IMR-90 (cell line): ENCODE data around the gene MBD3L5.
"Not testable (repeated sequence)": the region's sequence is repeated elsewhere in the genome, so short reads cannot be mapped to it uniquely, and the experiment has no call there.

Experiments
- MAZ ChIP-seq: IDR thresholded peaks from 2 replicates; pipeline ENCODE4 v1.6.1; 2012; ENCODE audit warnings: low read depth, mild to moderate bottlenecking, low read length, improper control_type of control experiment, moderate library complexity, borderline replicate concordance
- POLR2A ChIP-seq: IDR thresholded peaks from 2 replicates; pipeline ENCODE4 v1.6.1; 2012; ENCODE audit warnings: mild to moderate bottlenecking, low read depth, low read length
- TF ChIP-seq, protein P1 (sequence below): conservative IDR thresholded peaks from 2 replicates; pipeline ENCODE4 v1.5.1; 2012; ENCODE audit warnings: mild to moderate bottlenecking, low read depth, low read length, improper control_type of control experiment

DNA sequence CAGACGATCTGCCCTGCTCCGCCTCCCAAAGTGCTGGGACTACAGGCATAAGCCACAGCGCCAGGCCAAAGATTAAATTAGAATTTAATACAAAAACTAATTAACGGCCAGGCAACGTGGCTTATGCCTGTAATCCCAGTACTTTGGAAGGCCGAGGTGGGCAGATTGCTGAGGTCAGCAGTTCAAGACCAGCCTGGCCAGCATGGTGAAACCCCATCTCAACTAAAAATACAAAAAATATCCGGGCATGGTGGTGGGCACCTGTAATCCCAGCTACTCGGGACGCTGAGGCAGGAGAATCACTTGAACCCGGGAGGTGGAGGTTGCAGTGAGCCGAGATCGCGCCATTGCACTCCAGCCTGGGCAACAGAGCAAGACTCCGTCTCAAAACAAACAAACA is 25.3 kb downstream of the MBD3L5 start:
- not testable (repeated sequence) for TF ChIP-seq MAZ, POLR2A
- TF ChIP-seq, protein P1, sequence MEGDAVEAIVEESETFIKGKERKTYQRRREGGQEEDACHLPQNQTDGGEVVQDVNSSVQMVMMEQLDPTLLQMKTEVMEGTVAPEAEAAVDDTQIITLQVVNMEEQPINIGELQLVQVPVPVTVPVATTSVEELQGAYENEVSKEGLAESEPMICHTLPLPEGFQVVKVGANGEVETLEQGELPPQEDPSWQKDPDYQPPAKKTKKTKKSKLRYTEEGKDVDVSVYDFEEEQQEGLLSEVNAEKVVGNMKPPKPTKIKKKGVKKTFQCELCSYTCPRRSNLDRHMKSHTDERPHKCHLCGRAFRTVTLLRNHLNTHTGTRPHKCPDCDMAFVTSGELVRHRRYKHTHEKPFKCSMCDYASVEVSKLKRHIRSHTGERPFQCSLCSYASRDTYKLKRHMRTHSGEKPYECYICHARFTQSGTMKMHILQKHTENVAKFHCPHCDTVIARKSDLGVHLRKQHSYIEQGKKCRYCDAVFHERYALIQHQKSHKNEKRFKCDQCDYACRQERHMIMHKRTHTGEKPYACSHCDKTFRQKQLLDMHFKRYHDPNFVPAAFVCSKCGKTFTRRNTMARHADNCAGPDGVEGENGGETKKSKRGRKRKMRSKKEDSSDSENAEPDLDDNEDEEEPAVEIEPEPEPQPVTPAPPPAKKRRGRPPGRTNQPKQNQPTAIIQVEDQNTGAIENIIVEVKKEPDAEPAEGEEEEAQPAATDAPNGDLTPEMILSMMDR = not testable (repeated sequence)
